Measurements from ENCODE around the gene GLRA1. TPM values are rescaled to one million over a fixed set of nuclear protein-coding genes. Genes with fewer than 3 reads are reported as not detected.

GLRA1 gene
- total RNA-seq = not detected in 2 replicates

DNA sequence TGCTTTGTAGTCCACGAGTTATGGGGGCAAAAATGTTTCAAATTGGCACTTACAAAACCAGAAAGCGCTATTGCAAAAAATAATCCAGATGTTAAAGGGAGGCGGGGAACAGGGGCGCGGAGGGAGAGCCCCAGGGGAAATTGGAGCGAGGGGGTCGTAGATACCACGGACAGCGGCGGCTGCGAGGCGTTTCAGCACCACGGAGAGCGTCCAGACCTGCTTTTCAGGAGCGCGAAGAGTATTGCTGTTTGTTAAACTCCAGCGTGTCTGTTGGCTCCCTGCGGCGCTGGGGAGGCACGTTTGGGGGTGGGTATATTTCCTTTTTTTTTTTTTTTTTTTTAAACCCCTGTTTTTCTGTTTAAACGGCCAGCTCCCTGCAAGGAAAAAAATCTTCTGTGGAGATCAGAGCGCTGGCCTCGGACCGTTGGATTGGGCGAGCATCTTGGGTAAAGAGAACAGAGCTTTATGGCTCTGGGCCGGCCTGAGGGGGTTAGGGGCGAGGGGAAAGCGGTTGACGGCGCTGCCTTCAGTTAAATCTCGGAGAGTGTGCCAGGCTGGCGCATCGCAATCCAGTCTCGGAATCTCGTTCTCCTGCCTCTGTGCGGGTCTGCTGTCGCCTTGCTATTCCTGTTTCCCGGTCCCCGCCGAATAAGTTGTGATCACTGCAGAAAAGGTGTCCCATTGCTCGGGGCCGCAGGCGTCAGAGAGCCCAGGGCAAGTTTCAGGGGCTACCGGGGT, at the start of gene GLRA1:
Gene GLRA1, minus strand, starts transcription at position 288 of the 738 bp plus-strand sequence. CDS start 302 bp downstream, outside the sequence.

Other genes starting within 250 kb of the GLRA1 start
- 877 and 1,916 TPM in 2 replicates for gene SPARC, start 237.9 kb downstream of the GLRA1 start, total RNA-seq
- gene ATOX1, start 166.2 kb downstream of the GLRA1 start, total RNA-seq = 94.9 and 106 TPM in 2 replicates
- gene G3BP1, start 152.9 kb downstream of the GLRA1 start, total RNA-seq = 151 and 166 TPM in 2 replicates